GM13977 (cell line): ENCODE measurements around the gene TRPM8.

Source experiments
- DNase-seq: peaks from one replicate; pipeline ENCODE4 v3.0.0; 2012; ENCODE audit warnings: low spot score
- in situ Hi-C: fragments of 300-500 bp; cut with MboI; formaldehyde crosslinking; loops from one replicate; pipeline ENCODE4 v1.12.0; 2022; ENCODE audit warnings: low sequenced_read_pairs, low pct_unique_long_range_greater_than_20kb, mixed read lengths, inconsistent platforms; ENCODE audit not compliant: unreplicated experiment
- TF ChIP-seq, protein P1 (sequence below): IDR thresholded peaks from 2 replicates; pipeline ENCODE4 v1.5.1; 2012; ENCODE audit warnings: mild to moderate bottlenecking, control low read depth; ENCODE audit not compliant: insufficient read depth; ENCODE audit errors: extremely low read depth, missing control alignments

TRPM8 gene

DNA sequence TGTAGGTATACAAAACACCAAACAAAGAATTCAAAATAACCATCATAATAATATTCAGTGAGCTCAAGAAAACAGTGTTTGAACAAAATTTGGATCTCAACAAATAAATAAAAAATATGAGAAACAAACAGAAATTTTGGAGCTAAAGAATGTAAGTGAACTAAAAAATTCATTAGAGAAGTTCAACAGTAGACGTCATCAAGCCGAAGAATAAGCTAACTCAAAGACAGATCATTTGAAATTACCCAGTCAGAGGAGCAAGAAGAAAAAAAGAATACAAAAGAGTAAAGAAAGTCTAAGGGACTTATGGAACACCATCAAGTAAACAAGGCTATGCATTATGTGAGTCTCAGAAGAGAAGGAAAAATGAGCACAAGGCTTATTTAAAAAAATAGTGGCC lies 116.7 kb downstream of the TRPM8 start:
- TF ChIP-seq, protein P1, sequence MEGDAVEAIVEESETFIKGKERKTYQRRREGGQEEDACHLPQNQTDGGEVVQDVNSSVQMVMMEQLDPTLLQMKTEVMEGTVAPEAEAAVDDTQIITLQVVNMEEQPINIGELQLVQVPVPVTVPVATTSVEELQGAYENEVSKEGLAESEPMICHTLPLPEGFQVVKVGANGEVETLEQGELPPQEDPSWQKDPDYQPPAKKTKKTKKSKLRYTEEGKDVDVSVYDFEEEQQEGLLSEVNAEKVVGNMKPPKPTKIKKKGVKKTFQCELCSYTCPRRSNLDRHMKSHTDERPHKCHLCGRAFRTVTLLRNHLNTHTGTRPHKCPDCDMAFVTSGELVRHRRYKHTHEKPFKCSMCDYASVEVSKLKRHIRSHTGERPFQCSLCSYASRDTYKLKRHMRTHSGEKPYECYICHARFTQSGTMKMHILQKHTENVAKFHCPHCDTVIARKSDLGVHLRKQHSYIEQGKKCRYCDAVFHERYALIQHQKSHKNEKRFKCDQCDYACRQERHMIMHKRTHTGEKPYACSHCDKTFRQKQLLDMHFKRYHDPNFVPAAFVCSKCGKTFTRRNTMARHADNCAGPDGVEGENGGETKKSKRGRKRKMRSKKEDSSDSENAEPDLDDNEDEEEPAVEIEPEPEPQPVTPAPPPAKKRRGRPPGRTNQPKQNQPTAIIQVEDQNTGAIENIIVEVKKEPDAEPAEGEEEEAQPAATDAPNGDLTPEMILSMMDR: no peak
- in situ Hi-C loops: no loop called here
- no peak for DNase-seq

DNA sequence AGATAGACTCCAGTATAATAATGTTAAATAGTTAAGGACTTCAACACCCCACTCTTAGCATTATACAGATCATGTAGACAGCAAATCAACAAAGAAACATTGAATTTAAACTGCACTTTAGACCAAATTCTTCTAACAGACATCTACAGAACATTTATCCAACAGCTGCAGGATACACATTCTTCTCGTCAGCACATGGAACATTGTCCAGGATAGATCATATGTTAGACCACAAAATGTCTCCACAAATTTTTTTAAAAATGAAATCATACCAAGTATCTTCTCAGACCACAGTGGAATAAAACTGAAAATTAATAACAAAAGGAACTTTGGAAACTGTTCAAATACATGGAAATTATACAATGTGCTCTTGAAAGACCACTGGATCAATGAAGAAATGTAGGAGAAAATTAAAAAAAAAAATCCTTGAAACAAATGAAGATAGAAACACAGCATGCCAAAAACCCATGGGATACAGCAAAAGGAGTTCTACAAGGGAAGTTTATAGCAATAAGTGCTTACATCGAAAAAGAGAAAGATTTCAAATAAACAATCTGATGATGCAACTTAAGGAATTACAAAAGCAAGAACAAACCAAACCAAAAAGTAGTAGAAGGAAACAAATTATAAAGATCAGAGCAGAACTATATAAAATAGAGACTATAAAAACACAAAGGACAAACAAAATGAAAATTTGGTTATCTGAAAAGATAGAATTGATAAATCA lies 121.1 kb downstream of the TRPM8 start:
- in situ Hi-C loops: no loop called here
- DNase-seq: no peak
- TF ChIP-seq, protein P1: no peak

DNA sequence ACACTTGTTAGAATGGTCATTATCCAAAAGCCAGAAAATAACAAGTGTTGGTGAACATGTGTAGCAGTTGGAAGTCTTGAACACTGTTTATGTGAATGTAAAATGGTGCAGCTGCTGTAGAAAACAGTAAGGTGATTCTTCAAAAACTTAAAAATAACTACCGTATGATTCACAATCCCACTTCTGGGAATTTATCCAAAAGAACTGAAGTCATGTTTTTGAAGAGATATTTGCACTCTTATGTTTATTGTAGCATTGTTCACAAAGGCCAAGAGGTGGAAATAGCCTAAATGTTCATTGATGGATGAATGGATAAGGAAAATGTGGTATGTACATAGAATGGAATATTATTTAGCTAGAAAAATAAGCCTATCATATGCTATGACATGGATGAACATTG lies 127.0 kb downstream of the TRPM8 start:
- in situ Hi-C loops: no loop called here
- no peak for DNase-seq

DNA sequence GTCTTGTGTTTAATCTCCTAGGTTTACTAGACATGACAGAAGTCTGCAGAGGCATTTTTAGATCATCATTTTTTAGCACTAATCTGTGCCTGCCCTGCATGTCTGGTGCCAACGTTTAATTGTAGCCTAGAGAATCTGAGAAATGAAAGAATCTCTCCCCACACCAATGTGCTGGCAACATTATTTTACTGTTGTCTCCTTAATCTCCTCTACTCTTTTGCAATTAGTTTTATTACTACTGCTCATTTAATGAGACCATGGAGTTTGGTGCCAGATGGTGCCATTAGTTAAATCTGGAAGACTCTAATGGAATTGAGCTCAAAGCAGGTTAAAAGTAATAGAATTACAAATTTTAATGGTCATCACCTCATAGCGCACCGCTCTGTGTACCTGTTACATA lies 129.3 kb downstream of the TRPM8 start:
- in situ Hi-C loops: no loop called here
- DNase-seq: no peak
- TF ChIP-seq, protein P1: no peak

More for the DNA sequence above, 127.0 kb downstream of the TRPM8 start:
- TF ChIP-seq, protein P1: no peak

DNA sequence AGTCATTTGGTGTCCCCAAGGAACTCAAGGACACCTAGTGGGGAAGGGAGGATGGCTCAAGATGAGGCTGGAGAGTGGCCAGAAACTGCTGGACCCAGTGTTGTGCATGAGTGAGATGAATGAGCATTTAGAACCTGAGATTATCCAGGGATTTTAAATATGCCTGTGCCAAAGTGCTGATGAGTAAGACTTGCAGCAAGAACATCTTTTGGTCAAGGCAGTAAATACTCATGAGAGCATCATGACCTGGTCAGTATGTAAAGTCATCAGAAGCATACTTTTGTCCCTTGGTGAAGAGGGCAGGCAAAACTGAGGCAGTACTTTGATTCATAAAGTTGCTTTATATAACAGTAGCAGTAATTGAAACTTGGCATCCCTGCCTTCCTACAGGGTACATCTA lies 130.2 kb downstream of the TRPM8 start:
- no peak for DNase-seq
- in situ Hi-C loops: no loop called here
- TF ChIP-seq, protein P1: no peak

DNA sequence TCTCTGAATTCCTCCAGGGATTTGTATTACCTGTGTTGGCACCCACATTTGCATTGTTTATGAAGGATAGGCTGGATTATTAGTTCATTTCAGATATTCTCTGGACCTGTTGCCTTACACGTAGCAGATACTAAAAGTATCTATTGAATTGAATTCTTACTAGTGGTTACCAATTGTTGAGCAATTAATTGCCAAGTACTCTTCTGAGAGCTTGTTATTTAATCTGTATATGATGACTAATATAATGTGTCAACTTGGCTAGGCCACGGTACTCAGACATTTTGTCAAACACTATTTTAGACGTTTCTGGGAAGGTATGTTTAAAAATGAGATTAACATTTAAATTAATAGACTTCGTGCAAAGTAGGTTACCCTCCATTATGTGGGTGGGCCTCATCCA lies 130.9 kb downstream of the TRPM8 start:
- in situ Hi-C loops: no loop called here
- TF ChIP-seq, protein P1: no peak
- no peak for DNase-seq
